Stimulated activated CD4-positive, alpha-beta T cell treated with anti-CD3 and anti-CD28 coated beads, Interleukin-12 subunit alpha, Interleukin-12 subunit beta, amount 100 ng/mL, for 48 hours (primary cell): ENCODE measurements around the gene MAPKBP1.
"Not testable (repeated sequence)": the region's sequence is repeated elsewhere in the genome, so short reads cannot be mapped to it uniquely, and the experiment has no call there.

Source experiments
- DNase-seq, 3 donors: peaks; one replicate each; pipeline ENCODE4 v3.0.0-alpha.2; 2020; ENCODE audit warnings: low read depth in 2 of 3, low spot score in 1 of 3

The MAPKBP1 gene

DNA sequence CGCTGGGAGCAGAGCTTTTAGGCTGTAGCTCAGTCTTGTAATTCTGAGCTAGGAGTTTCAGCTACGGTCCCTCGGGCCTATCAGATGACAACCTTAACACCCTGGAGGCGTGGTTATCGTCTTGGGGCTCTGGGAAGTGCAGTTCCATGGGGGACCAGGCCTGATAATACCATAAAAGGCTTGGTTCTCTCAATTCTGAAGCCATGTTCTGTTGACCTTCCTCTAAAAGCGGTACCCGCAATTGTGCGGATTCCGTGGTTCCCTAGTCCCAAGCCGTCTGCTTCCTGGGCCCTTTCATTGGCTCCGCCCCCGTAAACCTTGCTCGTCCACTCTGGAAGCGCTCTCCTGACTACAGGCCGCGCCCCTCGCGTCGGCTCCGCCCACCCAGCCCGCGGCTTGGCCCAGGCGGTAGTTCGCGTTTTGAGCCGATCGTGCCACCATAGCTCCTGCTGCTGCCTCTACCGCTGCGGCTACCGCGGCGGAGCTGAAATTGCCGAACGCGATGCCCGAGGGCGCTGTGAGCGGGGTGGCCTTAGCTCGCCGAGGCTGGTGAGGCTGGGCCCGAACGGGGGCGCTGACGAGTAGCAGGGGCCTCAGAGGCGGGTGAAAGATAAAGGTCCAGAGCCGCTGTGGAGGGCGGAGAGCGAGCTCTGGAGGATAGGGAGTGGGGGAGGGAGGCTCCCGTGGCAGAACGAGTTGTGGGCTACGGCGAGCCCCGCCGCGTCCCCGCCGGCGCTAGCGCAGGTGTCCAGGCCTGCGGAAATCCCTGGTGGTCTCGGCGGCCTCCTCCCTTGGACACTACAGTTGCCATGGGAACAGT is at the start of gene MAPKBP1:
Gene MAPKBP1, plus strand, starts transcription at position 423 of the 820 bp plus-strand sequence. CDS start 792 bp downstream, outside the sequence.
- peak; percentile 94 to 97 (median 96) for DNase-seq

DNA sequence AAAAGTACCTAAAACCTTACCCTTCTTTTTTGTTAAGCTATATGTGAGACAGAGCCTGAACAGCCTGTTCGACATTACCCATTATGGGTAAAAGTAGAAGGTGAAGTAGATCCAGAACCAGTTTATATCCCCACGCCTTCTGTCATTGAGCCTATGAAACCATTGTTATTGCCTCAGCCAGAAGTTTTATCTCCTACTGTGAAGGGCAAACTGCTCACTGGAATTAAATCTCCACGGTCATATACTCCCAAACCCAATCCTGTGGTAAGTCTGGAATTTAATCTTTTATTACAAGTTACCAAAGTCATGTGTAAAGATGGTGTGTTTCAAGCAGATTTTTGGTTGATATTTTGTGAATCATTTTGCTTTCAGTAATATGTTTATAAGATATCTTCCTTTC is 47.1 kb upstream of the MAPKBP1 start:
- DNase-seq: no peak

GRCh38 chr15:41728061-41728460 is 46.2 kb upstream of the MAPKBP1 start:
- DNase-seq: not testable (repeated sequence)

DNA sequence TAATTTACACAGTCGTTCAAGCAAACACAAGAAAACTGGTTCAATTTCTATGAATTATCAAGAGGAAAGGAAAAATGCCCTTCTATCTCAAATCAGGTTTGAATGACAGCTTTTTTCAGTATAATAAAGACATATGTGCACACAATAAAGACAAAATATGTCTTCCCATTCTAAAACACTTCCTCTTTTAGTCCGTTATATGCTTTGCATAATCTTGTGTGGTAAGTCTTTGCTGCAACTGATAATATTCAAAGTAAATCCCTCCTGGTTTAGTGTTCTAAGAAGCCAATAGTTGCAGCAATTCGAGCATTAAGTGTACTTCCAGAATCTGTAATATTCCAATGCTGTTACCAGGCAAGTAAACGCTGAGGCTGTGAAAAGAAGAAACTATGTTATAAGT is 43.7 kb upstream of the MAPKBP1 start:
- DNase-seq: no peak

DNA sequence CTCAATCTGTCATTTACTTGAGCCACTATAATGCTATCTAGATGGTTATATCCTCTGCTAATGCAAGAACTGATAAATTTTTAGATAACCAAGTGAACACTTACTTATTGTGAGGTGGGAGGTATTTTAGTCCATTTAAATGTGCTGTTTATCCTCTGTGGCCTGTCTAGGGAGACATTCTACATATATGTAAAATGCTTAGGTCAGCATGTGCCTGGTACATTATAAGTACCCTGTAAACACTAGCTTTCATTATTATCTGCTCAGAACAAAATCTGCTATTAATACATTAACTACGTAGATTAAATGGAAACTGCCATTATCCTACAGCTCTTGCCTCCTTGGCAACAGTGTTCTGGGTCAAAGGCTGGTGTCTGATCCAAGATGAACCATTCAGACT is 41.8 kb upstream of the MAPKBP1 start:
- no peak for DNase-seq

DNA sequence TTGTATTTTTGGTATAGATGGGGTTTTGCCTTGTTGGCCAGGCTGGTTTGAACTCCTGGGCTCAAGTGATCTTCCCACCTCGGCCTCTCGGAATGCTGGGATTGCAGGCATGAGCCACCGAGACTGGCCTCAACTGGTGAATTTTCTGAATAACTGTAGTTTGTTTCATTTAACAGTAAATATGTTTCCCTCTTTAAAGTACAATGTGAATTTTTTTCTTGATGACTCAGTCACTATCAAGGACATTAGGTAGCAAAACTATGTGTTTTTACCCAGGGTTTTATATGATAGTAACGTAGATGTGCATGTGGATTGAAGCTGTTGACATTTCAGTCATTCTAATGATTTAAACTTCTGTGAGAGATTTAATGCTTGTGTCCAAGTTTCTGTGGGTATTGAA is 40.2 kb upstream of the MAPKBP1 start:
- no peak for DNase-seq

DNA sequence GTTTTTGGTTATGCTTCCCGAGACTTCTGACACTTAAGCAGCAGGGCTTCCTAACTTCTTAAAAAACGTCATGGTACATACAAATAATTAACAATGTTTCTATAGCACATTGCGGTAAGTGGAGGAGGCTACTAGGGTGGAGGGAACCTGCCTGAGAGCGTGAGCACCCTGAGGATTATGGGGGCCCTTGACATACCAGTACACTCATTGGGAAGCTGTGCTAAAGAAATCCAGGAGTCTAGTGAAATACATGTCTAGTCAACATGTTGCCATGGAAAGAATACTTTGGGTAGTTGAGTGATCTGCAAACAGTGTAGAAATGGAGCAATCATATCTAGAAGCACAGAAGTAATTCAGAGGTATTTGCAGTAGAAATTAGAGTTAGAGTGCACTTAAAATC is 39.2 kb upstream of the MAPKBP1 start:
- DNase-seq: no peak

GRCh38 chr15:41735492-41735891 is 38.8 kb upstream of the MAPKBP1 start:
- not testable (repeated sequence) for DNase-seq

DNA sequence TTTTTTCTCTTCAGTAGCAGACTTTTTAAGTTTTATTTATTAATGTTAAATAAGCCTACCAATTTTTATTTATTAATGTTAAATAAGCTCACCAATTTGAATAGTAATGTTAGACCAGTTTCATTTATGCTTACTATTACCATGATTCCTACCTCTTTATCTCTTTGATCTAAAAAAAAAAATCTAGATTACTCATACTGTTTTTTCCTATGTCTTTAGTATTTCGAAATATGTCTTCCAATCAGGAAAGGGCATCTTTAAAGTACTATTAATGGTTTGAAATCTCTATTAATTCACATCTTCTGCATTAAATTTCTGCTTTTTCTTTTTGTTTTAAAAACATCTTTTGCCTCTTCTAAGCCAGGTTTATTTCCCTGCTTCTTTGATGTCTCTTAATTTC is 27.5 kb upstream of the MAPKBP1 start:
- no peak for DNase-seq

DNA sequence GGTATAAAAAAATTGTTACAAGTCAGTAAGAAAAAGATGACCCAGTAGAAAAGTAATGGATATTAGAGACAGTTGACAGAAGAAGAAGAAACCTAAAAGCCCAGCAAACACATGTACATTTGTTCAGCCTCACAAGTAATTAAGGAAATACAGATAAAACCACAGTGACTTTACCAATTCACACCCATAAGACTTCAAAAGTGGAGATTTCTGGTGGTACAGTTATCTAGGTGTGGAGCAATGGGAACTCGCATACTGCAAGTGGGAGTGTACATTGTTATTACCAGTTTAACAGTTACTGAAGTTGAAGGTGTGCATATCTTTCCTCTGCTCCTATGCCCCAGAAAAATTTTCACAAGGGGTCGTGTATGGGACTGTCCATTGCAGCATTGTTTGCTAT is 18.1 kb upstream of the MAPKBP1 start:
- no peak for DNase-seq

DNA sequence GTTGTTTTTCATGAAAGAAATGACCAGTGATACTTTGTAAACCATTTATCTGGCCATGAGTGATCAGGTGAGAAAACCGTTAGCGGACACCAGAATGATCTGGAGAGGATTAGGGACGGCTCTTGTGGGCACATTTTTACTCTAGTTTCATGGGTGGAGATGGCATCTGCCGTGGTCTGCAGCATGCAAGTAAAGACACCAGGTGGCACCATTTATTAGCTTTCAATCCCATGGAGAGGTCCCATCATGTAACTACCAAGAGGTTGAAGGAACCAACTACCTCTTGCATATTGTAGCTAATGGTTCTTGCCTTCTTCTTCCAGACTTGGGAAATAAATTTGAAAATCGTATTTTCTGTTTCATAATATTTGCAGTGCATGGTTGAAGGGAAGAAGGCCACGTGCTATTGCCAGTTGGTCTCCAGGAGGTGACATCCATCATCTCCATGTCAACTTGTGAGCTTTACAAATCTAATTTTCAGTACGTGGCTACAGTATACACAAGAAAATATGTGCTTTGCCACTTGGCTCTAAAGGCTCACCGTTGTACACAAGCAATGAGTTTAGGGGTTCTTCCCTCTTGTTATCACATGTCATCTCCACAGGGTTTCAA is 1.5 kb upstream of the MAPKBP1 start:
- DNase-seq: peak in 1 of 3 donors; percentile 56

GRCh38 chr15:41773332-41773728 is 954 bp upstream of the MAPKBP1 start:
- no peak for DNase-seq

GRCh38 chr15:41773729-41774061 is 589 bp upstream of the MAPKBP1 start:
- DNase-seq: no peak

DNA sequence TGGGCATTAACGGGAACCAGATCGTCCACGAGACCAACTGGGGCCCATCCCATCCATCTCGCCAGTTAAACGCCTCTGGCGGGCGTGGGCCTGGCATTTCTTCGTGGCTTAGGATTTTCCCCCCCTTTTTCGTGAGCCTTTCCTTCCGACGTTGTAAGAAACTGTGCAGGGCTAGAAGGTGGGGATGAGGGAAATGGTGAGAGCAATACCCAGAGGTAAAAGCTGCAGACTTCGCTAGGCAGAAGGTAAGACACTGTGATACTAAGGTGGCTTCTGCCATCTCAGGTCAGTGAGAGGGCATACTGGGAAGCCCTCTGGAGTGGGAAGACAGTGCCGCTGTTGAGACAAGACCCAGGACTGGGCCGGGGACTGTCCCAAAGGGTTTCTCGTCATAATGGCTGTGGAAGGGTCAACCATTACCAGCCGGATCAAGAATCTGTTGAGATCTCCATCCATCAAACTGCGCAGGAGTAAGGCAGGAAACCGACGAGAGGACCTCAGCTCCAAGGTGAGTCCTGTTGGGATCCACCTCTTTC is 666 bp downstream of the MAPKBP1 start:
- DNase-seq: no peak

GRCh38 chr15:41775651-41776050 is 1.4 kb downstream of the MAPKBP1 start:
- no peak for DNase-seq

DNA sequence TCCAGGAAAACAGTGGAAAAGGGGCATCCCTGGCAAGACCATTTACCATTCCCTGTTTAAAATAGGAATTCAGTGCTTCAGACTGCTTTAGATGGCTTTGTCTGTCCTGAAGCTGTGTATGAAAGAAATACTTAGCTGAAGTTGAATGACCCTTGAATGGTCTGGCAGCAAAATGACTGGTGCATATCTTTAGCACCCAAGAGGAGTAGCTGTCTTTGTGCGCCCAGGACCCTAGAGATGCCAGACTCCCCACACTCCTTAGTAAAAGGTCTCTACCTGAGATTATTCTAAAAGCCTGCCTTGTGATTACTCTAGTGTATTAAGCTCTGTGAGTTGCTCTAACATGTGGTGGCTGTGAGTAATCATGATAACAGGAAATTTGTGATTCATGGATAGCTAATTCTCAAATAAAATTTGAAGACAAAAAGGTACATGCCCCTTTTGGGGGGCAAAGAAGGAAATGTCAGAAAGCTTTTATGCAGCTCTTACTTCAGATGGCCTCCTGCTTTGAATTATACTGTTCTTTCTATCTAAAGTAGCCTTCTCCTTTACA is 3.2 kb downstream of the MAPKBP1 start:
- no peak for DNase-seq

- no peak for DNase-seq
Observed at GRCh38 chr15:41778521-41778920, 4.2 kb downstream of the MAPKBP1 start.

GRCh38 chr15:41779662-41780157 is 5.4 kb downstream of the MAPKBP1 start:
- DNase-seq: no peak

DNA sequence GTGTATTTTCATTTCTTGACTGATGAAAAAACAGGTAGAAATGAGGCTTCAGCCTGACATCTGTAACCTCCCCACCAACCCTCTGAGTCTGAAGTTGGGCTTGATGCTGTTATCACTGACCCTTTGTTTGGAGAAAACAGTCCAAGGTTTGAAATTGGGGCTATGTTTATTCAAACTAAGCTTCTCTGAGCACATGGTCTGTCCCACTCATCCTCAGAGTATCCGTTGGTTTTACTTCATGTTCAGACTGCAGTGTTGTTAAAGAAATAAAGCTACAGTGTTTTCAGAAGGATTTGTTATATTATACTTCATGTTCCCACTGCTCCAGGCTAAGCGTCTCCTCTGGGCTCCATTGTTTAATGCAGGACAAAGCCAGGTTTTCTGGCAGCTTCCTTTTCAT is 6.0 kb downstream of the MAPKBP1 start:
- no peak for DNase-seq

DNA sequence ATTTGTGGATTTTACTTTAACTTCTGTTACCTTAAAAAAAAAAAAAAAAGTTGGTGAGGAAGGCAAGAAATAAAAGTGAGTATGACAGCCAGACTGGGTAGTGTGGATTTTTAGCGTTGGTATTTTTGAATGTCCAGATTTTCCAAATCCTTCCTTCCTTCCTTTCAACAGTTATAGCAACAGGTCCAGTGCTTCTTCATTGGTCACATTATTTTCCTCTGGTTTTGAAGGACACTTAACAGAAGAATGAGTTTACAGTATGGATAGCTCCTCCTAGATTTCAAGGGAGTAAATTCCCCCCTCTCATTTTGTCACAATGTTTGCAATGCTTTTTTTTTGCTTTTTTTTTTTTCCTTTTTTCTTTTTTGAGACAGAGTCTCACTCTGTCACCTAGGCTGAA is 6.4 kb downstream of the MAPKBP1 start:
- DNase-seq: no peak

DNA sequence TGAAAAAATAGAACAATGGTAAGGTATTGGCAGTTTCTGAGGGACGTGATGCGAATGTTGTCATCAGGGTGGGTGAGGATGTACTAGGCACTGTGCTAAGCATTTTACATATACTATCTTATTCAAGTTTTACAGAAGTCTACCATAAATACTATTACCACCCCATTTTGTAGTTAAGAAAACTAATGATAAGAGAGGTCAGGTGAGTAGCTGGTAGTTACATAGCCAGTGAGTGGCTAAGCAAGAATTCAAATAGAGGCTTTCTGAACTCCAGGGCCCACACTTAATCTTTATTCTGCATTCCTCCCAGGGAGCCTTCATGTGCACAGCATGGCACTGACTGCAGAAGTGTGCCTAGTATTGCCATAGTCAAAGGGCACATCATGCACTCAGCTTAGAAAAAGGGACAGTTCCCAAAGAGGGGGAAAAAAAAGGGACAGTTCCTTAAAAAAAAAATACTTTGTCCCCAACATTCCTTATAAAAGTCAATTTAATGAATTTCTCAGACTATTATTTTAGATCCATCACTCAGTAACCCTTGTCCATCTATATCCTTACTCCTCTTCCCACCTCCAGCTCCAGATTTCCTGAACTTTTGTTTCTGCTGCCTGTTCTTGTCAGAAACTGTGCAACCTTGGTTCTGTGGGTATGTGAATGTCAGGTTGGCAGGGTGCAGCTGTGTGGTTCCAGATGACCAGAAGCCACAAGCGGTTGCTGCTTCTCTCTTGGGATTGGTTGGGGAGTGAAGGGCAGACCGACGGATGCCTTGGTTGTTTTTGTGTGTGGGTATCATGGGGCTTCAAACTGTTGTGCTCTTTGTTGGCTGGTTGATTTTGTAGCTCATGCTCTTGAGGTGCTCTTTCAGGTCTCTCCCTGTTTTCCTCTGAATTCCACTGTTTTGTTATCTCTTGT is 8.3 kb downstream of the MAPKBP1 start:
- DNase-seq: no peak
